HEK293T (cell line): ENCODE data around the gene MINDY4.

Experiments used
- CTCF ChIA-PET: fragments of 350-600 bp; formaldehyde crosslinking; extraction: SDS; loops from one replicate; lab custom pipeline; 2021; ENCODE audit warnings: antibody characterized with exemption, inconsistent platforms; lab: Yijun Ruan, JAX
- POLR2A ChIA-PET: fragments of 350-600 bp; formaldehyde crosslinking; extraction: SDS; loops from one replicate; lab custom pipeline; 2020; ENCODE audit warnings: antibody characterized with exemption, inconsistent platforms; lab: Yijun Ruan, JAX
- DNase-seq: peaks from one replicate; pipeline ENCODE4 v3.0.0; 2012; ENCODE audit warnings: mixed read lengths; ENCODE audit errors: extremely low spot score
- ARNT ChIP-seq: fragments of 450-650 bp; IDR thresholded peaks from 2 replicates; pipeline ENCODE4 v1.6.1; 2017; ENCODE audit warnings: mild to moderate bottlenecking
- BHLHE40 ChIP-seq: fragments of 450-650 bp; IDR thresholded peaks from 2 replicates; pipeline ENCODE4 v1.6.1; 2016; ENCODE audit warnings: mild to moderate bottlenecking, moderate library complexity, borderline replicate concordance
- CTBP1 ChIP-seq: fragments of 450-650 bp; IDR thresholded peaks from 2 replicates; pipeline ENCODE4 v1.6.1; 2016; ENCODE audit warnings: borderline replicate concordance
- ELF4 ChIP-seq: fragments of 450-650 bp; IDR thresholded peaks from 2 replicates; pipeline ENCODE4 v1.6.1; 2017; ENCODE audit warnings: antibody characterized with exemption
- FOXA1 ChIP-seq: fragments of 450-650 bp; IDR thresholded peaks from 2 replicates; pipeline ENCODE4 v1.6.1; 2016; ENCODE audit warnings: mild to moderate bottlenecking
- FOXK2 ChIP-seq: fragments of 450-650 bp; IDR thresholded peaks from 2 replicates; pipeline ENCODE4 v1.6.1; 2016; ENCODE audit warnings: mild to moderate bottlenecking
- FOXM1 ChIP-seq: fragments of 450-650 bp; IDR thresholded peaks from 2 replicates; pipeline ENCODE4 v1.6.1; 2017; ENCODE audit warnings: mild to moderate bottlenecking, borderline replicate concordance
- HDGF ChIP-seq: fragments of 450-650 bp; IDR thresholded peaks from 2 replicates; pipeline ENCODE4 v1.6.1; 2017; ENCODE audit warnings: antibody characterized with exemption, borderline replicate concordance
- L3MBTL2 ChIP-seq: fragments of 450-650 bp; conservative IDR thresholded peaks from 2 replicates; pipeline ENCODE4 v1.6.1; 2016; ENCODE audit warnings: mild to moderate bottlenecking
- LEF1 ChIP-seq: fragments of 450-650 bp; IDR thresholded peaks from 2 replicates; pipeline ENCODE4 v1.6.1; 2017; ENCODE audit warnings: mild to moderate bottlenecking, borderline replicate concordance
- NFRKB ChIP-seq: fragments of 450-650 bp; IDR thresholded peaks from 2 replicates; pipeline ENCODE4 v1.6.1; 2016; ENCODE audit warnings: mild to moderate bottlenecking, moderate library complexity
- SP1 ChIP-seq: fragments of 450-650 bp; IDR thresholded peaks from 2 replicates; pipeline ENCODE4 v1.6.1; 2017
- SUZ12 ChIP-seq: fragments of 450-650 bp; IDR thresholded peaks from 2 replicates; pipeline ENCODE4 v1.6.1; 2016; ENCODE audit warnings: mild to moderate bottlenecking
- TARDBP ChIP-seq: fragments of 450-650 bp; IDR thresholded peaks from 2 replicates; pipeline ENCODE4 v1.6.1; 2016
- ZNF384 ChIP-seq: fragments of 450-650 bp; IDR thresholded peaks from 2 replicates; pipeline ENCODE4 v1.6.1; 2016
- TF ChIP-seq, protein P1 (sequence below): fragments of 450-650 bp; IDR thresholded peaks from 2 replicates; pipeline ENCODE4 v1.6.1; 2016

The MINDY4 gene

GRCh38 chr7:30795161-30795948 is 24.1 kb downstream of the MINDY4 start:
- no peak for DNase-seq
- POLR2A ChIA-PET: no interaction called here
- TF ChIP-seq SUZ12: no peak
- TF ChIP-seq SP1: no peak
- TF ChIP-seq L3MBTL2: no peak
- TF ChIP-seq CTBP1: no peak
- no peak for TF ChIP-seq HDGF

GRCh38 chr7:30796105-30796869 is 25.1 kb downstream of the MINDY4 start:
- ChIA-PET CTCF (interaction anchor here (0.6 kb wide), 1 partner anchor 433 kb away, joined by 3 read pairs; no protein-coding TSS in a partner anchor), POLR2A (no interaction called here)

More at GRCh38 chr7:30795161-30795948, 24.1 kb downstream of the MINDY4 start:
- CTCF ChIA-PET: no interaction called here

DNA sequence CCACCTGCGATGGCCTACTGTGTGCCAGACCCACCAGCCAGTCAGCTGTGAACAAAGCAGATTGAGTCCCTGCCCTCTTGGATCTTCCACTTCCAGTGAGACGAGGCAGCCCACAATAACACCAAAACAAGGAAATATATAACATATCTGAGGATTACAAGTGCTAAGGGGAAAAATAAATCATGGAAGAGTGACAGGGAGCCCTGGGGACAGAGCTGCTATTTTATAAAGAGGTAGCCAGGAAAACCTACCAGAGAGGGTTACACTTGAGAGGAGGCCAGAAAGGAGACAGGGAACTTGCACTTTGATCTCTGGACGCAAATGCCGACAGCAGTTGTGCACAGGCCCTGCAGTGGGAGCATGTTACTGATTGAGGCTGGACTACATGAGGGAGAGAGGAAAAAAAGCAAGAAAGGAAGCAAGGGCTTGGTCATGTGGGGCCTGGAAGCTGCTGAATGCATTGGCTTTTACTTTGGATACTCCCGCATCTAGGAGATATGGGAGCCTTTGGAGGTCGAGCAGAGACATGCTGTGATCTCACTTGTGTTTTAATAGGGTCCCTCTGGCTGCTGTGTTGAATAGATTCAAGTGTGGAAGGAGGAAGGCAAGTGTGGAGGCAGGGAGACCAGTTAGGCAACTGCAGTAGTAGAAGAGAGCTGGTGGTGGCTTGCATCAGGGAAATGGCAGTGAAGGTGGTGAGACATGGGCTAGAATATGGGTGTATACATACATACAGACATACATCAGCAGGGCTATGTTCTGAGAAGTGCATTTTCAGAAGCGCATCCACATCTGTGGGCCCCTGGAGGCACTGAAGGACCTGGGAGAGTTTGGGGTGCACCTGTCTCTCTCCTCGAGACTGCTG is 26.2 kb downstream of the MINDY4 start:
- POLR2A ChIA-PET: no interaction called here
- CTCF ChIA-PET: no interaction called here
- no peak for DNase-seq
- TF ChIP-seq, protein P1, sequence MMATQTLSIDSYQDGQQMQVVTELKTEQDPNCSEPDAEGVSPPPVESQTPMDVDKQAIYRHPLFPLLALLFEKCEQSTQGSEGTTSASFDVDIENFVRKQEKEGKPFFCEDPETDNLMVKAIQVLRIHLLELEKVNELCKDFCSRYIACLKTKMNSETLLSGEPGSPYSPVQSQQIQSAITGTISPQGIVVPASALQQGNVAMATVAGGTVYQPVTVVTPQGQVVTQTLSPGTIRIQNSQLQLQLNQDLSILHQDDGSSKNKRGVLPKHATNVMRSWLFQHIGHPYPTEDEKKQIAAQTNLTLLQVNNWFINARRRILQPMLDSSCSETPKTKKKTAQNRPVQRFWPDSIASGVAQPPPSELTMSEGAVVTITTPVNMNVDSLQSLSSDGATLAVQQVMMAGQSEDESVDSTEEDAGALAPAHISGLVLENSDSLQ: no peak
- no peak for TF ChIP-seq FOXK2
- TF ChIP-seq ARNT: no peak
- no peak for TF ChIP-seq HDGF
- no peak for TF ChIP-seq L3MBTL2
- TF ChIP-seq FOXA1: no peak
- TF ChIP-seq BHLHE40: no peak
- no peak for TF ChIP-seq SUZ12
- TF ChIP-seq TARDBP: no peak
- no peak for TF ChIP-seq ELF4
- no peak for TF ChIP-seq FOXM1

More at GRCh38 chr7:30796105-30796869, 25.1 kb downstream of the MINDY4 start:
- TF ChIP-seq BHLHE40: no peak
- TF ChIP-seq SP1: no peak
- TF ChIP-seq ARNT: no peak
- no peak for TF ChIP-seq NFRKB
- no peak for TF ChIP-seq FOXM1
- TF ChIP-seq FOXK2: no peak
- no peak for TF ChIP-seq ELF4
- TF ChIP-seq L3MBTL2: no peak
- no peak for TF ChIP-seq LEF1
- no peak for TF ChIP-seq SUZ12
- TF ChIP-seq FOXA1: no peak
- TF ChIP-seq ZNF384: no peak
- no peak for TF ChIP-seq CTBP1
- TF ChIP-seq HDGF: no peak
- TF ChIP-seq, protein P1: no peak
- TF ChIP-seq TARDBP: no peak
- no peak for DNase-seq

- no peak for DNase-seq
- TF ChIP-seq ZNF384 (no peak), ARNT (no peak), SUZ12 (no peak), HDGF (no peak), BHLHE40 (no peak), FOXM1 (no peak), SP1 (no peak)
- POLR2A ChIA-PET: no interaction called here
- CTCF ChIA-PET: interaction anchor here (0.6 to 1.5 kb wide), 4 partner anchors 140 to 1234 kb away, joined by 3 to 8 read pairs (median 6); no protein-coding TSS in a partner anchor
Observed at GRCh38 chr7:30799206-30799975, 28.2 kb downstream of the MINDY4 start.

GRCh38 chr7:30799976-30800661 is 28.9 kb downstream of the MINDY4 start:
- no peak for DNase-seq
- no peak for TF ChIP-seq ELF4
- TF ChIP-seq BHLHE40: no peak
- no peak for TF ChIP-seq CTBP1
- TF ChIP-seq FOXA1: no peak
- TF ChIP-seq TARDBP: no peak
- TF ChIP-seq SUZ12: no peak
- no peak for TF ChIP-seq ARNT
- no peak for TF ChIP-seq FOXM1
- TF ChIP-seq L3MBTL2: no peak
- TF ChIP-seq NFRKB: no peak
- no peak for TF ChIP-seq FOXK2
- no peak for TF ChIP-seq ZNF384
- no peak for TF ChIP-seq LEF1
- no peak for TF ChIP-seq HDGF
- no peak for TF ChIP-seq SP1
- POLR2A ChIA-PET: no interaction called here
- CTCF ChIA-PET: interaction anchor here (1.2 to 1.5 kb wide), 3 partner anchors 139 to 323 kb away, joined by 6 to 8 read pairs (median 7); no protein-coding TSS in a partner anchor
